GM19035 (cell line): ENCODE data around the gene EED.

Source experiments
- ATAC-seq: cut with Tn5 transposase; IDR thresholded peaks from one replicate; pipeline ENCODE4 v1.9.1; 2021; ENCODE audit not compliant: unreplicated experiment

EED gene

DNA sequence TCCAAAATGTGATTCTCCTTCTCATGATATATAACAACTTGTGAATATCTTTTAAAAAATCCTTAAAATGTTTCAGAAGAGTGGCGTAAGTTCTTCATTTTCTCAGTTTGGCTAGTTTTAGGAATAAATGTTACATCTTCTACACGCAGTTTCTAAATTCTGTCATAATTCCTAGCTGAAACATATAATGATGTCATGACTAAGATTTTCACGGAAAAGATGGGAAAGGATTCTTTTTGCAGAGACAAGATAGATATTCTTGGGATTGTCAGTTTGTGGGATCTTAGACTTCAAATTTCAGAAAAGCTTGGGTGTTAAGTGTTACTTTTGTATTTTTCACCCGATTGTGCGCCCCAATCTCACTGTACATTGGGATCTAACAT is 1.7 kb downstream of the EED start:
- ATAC-seq = no peak

DNA sequence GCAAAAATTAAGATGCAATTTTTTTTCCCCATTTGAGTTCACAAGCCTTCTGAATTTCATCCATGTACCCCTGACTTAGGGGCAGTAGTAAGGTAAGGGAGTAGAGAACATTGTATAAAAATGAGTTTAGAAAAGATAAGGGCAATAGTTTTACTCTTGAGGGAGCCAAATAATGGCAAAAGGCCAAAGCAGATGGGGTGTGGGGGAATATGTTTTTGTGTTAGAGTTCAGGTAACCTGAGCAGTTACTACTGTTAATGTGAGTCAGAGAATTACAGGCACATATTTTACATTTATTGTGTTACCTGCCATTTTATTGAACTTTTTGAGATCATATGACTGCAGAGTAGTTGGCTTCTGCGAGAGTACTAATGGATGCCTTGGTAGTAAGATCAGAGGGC is 3.1 kb downstream of the EED start:
- no peak for ATAC-seq

DNA sequence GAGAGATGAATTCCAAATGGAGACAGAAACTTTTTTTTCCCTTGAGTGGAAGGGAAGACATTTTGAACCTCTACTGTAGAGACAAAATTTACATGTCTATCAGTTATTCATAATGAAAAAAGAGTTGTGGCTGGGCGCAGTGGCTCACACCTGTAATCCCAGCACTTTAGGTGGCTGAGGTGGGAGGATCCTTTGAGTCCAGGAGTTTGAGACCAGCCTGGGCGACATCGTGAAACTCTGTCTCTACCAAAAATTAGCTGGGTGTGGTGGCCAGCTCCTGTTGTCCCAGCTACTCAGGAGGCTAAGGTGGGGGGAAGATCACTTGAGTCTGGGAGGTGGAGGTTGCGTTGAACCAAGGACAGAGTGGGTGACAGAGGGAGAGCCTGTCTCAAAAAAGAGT is 4.1 kb downstream of the EED start:
- ATAC-seq = no peak

DNA sequence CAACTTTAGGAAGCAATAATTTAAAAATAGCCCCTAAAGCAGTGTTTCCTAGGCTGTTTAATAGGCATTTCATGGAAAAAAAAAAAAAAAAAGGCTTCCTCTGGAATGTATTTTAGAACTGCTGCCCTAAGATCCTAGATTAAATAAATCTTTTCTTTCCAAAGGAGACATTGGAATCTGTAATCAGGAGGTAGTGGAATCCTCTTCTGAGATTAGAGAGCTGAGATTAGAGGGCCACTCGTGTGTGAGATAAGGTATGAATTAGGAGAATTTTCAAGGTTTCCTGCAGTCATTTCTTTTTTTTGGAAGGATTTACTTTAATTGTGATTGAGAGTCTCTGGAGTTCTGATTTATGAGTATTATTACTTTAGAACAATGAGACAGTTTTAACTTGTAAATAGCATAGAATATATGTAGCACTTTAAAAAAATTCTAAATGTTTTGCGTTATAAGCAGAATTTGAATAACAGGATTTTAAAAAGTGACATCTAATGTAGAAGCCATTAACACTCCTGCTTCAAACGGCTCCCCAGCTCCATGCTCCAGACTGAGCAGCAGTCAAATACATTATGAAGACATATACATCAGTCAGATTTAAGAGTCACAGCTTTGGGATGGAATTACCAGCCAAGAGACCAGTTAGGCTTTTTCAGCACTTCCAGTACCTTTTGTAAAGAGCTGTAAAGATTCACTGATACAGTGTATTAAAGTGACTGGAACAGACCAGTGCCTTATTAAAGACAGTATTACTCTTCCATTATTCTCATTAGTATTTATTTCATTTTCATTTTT is 5.0 kb downstream of the EED start:
- ATAC-seq = no peak

DNA sequence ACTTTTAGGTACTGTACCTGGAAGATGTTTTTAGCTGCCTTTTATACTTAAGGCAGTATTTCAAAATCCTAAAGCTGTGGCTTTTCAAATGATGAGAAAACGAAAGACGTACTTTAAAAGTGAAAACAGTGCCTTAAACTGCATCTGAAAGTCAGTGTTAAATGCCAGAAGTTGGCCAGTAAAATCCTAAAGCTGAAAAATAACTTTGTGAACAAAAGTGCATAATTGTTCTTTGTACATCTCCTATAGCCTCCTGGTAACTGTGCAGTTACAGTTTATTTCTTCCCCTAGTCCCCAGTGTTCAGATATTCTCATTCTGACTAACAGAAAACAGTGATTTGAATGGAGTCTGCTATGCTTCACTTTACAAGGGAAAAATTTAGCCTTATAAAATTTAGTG is 6.8 kb downstream of the EED start:
- ATAC-seq = no peak

DNA sequence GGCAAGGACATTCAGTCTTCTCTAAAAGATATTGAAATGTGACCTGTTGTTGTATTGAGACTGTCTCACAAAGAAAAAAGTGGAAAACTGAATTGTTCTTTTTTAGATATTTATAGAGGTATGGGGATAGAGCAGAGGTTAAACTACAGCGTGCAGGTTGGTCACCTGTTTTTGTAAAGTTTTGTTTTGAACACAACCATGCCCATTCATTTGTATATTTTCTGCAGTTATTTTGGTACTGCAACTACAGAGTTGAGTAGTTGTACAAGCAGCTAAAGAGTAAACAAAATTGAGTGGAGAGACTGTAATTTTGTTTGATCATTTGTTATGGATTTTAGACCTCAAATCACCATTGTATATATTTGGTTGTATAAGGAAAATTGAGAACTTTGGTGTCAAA is 11.3 kb downstream of the EED start:
- ATAC-seq = peak; percentile 94

DNA sequence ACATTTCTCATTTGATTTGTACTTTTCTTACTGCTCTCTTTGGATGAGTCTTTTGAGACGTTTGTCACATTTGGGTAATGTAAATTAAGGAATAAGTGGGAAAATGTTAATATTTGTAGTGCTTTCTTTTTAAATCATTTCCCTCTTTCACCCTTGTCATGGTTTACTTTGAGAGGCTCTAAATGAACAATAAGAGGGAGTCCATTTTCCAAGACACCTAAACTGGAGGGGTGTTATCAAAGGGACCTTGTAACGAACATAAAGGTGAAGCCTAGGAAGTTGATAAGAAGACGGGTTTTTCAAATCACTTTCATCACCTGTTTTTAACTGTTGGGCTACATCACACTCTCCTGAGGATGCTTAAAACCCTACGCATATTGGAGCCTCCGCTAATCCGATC is 12.1 kb downstream of the EED start:
- ATAC-seq = no peak

DNA sequence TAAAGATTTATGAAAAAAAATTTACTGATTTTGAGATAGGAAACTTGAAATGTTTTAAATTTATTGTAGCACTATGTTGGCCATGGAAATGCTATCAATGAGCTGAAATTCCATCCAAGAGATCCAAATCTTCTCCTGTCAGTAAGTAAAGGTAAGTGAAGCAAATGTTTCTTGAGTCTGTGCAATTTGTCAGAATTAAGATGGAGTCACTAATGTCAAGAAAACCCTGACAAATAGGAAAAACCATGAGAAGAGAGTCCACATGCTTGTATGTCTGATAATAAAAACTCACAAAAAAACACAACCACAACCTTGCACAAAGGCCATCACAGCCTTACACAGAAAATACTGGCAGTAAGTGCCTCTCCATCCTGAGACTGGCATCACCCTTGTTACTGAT is 12.9 kb downstream of the EED start:
- no peak for ATAC-seq

DNA sequence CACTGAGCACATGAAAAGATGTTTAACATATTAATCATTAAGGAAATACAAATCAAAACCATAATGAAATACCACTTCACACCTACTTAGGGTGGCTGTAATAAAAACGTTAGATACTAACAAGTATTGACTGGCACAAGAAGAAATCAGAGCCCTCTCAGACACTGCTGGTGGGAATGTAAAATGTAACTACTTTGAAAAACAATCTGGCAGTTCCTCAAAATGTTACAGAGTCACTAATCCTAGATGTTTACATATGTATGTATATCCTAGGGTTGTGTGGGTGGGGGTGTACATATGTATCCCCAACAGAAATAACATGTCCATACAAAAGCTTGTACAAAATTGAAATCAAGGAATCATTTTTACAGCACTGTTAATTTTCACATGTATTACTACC is 15.2 kb downstream of the EED start:
- no peak for ATAC-seq

DNA sequence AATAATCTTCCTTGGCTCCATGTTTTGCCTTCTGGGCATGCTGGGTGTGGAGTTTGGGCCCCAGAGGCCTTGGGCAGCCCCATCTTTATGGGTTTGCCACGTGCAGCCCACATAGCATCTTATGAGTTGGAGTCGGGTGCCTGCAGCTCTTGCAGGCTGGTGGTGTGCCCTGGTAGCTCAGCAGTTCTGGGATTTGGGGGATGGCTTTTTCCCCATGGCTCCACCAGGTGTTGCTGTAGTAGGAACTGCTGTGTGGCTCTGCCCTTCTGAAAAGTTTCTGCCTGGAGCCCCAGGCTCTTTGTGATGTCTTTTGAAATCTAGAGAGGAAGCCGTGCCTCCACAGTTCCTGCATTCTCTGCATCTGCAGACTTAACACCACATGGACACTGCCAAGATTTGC is 16.8 kb downstream of the EED start:
- no peak for ATAC-seq

DNA sequence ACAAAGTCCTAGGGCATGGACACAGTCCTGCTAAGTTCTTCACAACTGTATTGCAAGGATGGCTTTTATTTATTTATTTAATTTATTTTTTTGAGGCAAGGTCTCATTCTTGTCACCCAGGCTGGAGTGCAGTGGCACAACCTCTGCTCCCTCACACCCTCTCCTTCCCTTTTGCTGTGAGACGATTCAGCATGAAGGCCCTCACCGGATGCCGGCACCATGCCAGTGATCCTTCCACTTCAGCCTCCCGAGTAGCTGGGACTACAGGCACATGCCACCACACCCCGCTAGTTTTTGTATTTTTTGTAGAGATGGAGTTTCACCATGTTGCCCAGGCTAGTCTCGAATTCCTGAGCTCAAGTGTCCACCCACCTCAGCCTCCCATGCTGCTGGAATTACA is 17.8 kb downstream of the EED start:
- no peak for ATAC-seq

DNA sequence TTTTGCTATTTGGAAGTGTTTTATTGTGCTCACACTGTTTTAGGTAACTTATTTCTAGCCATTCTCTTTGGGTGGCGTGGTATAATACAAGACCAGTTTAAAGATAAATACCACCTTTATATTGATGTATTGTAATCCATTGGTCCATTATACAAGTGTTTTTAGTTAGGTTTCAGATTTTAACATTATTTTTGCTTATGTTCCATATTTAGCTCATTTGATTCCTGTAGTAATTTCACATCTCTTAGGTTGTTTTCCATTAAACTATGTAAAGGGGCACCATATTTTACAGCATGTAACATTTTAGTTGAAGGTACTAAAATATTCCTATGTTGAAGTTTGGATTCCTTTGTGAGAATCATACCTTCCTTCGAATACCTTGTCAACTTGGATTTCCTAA is 20.1 kb downstream of the EED start:
- no peak for ATAC-seq

DNA sequence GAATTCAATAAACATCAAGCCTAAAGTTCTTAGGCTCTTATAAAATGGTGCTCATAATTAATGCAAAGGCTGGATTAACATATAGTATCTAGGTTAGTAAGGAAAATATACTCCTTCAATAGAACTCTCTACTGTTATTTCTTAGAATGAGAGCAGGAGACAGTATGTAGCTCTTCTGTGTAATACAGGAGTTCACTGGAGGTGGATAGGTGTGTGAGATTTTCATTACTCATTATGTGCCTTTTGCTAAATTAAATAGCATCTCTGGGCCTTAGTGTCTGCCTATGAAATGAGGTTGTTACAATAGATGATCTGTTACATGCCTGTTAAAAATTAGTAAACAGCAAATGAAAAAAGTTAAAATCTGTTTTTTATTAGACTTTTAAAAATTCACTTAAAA is 20.6 kb downstream of the EED start:
- ATAC-seq = no peak

DNA sequence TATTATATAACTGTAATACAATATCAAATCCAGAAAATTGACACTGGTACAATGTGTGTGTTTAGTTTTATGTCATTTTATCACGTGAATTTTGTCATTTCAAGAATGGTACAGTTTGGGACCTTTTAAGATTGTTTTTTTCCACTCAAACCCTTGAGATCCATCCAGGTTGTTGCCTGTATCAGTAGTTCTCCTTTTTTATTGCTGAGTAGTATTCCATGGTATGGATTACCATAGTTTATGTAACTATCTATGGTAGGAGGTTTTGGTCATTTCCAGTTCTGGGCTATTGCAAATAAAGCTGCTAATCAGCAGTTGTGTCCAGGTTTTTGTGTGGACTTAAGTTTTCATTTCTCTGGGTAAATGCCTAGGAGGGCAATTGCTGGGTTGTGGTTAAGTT is 25.1 kb downstream of the EED start:
- no peak for ATAC-seq

DNA sequence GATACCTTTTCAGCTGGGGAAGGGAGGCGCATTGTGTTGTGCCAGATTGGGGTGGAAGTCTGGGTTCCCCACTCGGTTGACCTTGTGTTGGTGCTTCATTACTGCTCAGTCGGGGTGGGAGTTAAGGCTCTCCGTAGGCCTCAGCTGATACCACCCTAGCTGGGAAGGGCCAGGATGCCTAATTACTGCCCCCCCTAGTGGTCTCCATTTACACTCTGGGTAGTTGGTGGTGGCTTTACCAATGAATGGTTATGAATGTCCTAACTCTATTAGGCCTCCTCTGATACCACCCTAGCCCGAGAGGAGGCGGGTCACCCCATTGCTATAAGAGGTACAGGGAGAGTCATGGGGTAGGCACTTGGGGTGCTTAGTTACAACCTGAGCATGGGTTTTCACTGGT is 29.9 kb downstream of the EED start:
- ATAC-seq = no peak

DNA sequence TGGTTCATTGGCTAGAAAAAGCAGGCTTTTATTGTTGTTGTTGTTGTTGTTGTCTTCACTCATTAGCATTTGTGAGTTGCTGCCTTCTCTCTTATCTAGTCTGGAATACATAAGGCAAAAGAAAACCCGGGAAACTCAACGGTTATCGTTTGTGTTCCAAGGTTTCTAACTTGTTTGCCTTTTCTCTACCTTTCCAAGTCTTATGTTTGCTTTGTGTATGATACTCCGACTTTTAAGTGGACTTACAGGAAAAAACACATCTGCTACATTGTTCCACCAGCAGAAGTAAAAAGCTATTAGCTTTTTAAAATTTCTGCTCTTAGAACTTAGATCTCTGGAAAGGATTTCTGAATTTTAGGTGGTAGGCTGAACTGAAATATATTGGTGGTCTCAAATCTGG is 30.4 kb downstream of the EED start:
- ATAC-seq = no peak

DNA sequence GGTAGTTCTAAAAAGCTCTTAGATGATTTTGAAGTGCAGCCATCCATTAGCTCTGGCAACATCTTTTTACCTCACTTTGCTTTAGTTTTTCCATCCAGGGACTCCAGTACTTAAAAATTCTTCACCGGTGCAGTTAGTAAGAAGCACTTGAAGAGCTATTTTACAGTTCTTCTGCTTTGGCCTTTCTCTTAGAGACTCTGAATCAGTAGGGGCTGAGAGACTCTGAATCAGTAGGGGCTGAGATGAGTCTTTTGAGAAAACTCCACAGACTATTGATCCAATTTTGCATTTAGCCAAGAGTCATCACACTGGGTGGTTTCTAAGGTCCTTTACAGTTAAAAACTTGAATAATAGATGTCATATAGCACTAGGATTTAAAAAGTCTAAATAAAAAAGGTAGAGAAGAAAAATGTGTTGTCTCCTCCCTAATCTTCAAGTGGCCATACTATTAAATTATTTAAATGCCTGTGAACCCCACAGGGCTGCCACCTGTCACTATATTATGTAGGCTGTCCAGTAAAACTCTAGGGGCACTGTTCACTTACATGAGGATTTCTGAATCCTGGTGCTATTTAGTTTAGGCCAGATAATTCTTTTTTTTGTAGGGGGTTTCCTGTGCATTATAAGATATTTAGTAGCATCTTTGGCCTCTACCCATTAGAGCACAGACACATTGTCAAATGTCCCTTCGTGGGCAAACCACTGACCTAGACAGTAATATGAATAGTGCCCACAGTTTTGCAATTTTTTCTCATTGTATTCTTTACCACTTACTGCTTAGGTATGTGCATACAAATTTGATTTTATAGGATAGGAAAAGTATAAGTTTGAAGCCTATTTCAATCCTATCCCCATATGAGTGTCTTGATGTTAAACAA is 31.2 kb downstream of the EED start:
- no peak for ATAC-seq

DNA sequence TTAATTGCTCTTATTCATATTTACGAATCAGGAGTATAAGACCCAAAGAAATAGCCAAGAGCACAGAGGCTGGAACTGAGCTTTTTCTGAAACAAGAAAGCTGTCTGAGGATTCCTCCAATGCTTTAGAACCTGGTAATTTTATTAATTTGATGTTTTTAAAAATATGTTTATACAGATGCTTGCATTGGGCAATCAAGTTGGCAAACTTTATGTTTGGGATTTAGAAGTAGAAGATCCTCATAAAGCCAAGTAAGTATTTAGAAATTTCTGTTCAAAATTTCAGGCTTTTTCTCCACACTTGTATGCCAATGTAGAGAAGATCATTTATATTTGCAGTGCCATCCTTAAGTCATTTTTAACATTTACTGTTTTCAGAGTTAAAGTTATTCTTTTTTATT is 33.2 kb downstream of the EED start:
- ATAC-seq = no peak

DNA sequence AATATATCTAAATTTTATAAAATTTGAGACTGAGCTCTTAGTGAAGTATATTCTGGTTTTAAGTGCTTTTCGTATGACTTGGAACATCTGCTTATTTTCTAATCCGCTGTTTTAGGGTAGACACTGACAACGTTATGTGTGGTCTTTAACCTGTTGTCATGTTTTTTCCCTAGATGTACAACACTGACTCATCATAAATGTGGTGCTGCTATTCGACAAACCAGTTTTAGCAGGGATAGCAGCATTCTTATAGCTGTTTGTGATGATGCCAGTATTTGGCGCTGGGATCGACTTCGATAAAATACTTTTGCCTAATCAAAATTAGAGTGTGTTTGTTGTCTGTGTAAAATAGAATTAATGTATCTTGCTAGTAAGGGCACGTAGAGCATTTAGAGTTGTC is 33.7 kb downstream of the EED start:
- no peak for ATAC-seq

DNA sequence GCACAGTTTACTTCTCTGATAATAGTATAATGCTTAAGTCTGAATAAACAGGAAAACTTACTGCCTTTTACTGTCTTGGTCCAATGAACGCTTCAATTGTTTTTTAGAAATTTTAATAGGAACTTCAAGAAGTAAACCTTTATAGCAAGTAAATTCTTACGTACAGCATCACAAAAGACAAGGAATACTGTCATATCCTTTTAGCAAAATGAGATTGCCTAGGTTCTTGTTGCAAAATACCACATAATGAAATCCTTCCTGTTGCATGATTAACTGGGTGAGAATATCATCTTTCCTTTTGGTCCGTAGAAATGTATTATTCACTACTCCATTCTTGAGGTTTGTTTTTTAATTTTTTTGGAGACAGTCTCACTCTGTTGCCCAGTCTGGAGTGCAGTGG is 35.2 kb downstream of the EED start:
- no peak for ATAC-seq

DNA sequence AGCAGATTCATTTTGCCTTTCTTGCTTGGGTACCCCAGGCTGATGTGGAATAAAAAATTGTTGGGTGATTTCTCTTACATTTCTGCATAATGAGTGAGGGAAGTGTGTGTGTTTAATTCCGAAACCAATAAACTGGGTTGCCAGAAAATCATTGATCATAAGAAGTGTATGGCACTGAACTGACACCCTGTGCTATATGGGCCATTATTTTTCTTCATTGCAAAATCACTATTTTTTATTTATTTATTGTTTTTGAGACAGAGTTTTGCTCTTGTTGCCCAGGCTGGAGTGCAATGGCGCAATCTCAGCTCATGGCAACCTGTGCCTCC is 42.9 kb downstream of the EED start:
- ATAC-seq = no peak

DNA sequence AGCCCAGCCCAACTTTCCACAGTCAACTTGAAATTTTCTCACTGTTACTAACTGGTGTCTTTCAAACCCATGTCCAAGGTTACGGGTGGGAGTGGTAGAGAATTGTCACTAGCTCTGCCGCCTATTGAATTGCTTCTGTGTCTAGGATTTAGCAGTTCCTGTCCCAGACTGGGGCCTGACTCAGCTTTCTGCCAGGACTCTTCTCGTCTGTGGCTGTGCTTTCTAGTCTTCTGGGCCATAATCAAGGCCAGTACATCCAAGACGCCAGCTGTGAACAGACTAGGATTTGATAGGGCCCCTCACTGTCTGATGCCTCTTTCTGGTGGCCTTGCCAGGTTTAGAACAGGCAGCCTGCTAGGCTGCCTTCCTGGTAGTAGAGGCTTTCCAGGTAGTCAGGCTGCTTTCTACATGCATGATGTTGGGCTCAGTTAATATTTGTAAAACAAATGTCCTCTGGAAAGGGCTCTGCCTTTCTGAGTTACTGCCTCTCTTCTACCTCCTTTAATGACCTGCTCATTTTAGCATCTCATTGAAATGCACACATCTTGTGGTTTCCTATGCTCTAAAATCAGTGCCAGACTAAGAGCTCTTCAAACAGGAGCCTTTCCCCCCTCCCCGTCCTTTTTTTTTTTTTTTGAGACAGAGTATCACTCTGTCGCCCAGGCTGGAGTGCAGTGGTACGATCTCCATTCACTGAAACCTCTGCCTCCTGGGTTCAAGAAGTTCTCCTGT is 44.4 kb downstream of the EED start:
- ATAC-seq = no peak
